Gastroesophageal sphincter (tissue), 3 donors: ENCODE measurements around the gene THAP11.

Experiments used
- EP300 ChIP-seq: sonication (generic); formaldehyde crosslinking; IDR thresholded peaks from one replicate; pipeline ENCODE4 v1.6.1; 2017; ENCODE audit warnings: antibody characterized with exemption, mild to moderate bottlenecking
- POLR2A ChIP-seq, 2 donors: fragments of 450-650 bp; IDR thresholded peaks; one replicate each; pipeline ENCODE4 v1.6.1; 2017; ENCODE audit warnings: antibody characterized with exemption in 2 of 2, mild to moderate bottlenecking in 2 of 2, moderate library complexity in 1 of 2
- POLR2AphosphoS5 ChIP-seq: sonication (generic); formaldehyde crosslinking; IDR thresholded peaks from one replicate; pipeline ENCODE4 v1.6.1; 2017; ENCODE audit warnings: antibody characterized with exemption
- TF ChIP-seq, protein P1 (sequence below), 4 experiments: fragments of 200-600 bp in 2 of 4; fragments of 450-650 bp in 2 of 4; sonication (generic) in 1 of 4; IDR thresholded peaks; one replicate each; pipeline ENCODE4 v1.5.1; 2017 to 2019; ENCODE audit warnings: antibody characterized with exemption in 4 of 4, mild to moderate bottlenecking in 2 of 4, moderate library complexity in 2 of 4

DNA sequence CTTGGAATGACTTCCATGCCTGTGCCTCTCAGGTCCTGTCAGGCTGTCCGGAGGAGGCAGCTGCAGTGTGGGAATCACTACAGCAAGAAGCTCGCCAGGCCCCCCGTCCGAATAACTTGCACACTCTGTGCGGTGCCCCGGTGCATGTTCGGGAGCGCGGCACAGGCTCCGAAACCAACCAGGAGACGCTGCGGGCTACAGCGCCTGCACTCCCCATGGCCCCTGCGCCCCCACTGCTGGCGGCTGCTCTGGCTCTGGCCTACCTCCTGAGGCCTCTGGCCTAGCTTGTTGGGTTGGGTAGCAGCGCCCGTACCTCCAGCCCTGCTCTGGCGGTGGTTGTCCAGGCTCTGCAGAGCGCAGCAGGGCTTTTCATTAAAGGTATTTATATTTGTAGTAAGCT, 43.9 kb downstream of the THAP11 start:
- TF ChIP-seq POLR2A (IDR thresholded peaks at IDR 0.05) (no peak), POLR2AphosphoS5 (no peak), EP300 (no peak)
- TF ChIP-seq, protein P1, sequence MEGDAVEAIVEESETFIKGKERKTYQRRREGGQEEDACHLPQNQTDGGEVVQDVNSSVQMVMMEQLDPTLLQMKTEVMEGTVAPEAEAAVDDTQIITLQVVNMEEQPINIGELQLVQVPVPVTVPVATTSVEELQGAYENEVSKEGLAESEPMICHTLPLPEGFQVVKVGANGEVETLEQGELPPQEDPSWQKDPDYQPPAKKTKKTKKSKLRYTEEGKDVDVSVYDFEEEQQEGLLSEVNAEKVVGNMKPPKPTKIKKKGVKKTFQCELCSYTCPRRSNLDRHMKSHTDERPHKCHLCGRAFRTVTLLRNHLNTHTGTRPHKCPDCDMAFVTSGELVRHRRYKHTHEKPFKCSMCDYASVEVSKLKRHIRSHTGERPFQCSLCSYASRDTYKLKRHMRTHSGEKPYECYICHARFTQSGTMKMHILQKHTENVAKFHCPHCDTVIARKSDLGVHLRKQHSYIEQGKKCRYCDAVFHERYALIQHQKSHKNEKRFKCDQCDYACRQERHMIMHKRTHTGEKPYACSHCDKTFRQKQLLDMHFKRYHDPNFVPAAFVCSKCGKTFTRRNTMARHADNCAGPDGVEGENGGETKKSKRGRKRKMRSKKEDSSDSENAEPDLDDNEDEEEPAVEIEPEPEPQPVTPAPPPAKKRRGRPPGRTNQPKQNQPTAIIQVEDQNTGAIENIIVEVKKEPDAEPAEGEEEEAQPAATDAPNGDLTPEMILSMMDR (IDR thresholded peaks at IDR 0.05) = no peak
